Measurements from ENCODE around the gene NPPA. TPM values are rescaled to one million over a fixed set of nuclear protein-coding genes. Genes with fewer than 3 reads are reported as not detected.

NPPA gene
- total and polyA plus RNA-seq, 9 of the 15 experiments (the other 6 are each of a cell fraction or from before 2014, with no cell fraction given): not detected

GRCh38 chr1:11842154-11843041, 5.2 kb downstream of the NPPA start (continued):
- no peak for TF ChIP-seq KDM2B (CRISPR knock-in tag; IDR thresholded peaks at IDR 0.05)
- 0 out of 2 replicates have a peak, but pooled peaks have one; percentile 51 for TF ChIP-seq ZBTB26 (CRISPR knock-in tag; IDR thresholded peaks at IDR 0.05)
- TF ChIP-seq ZNF592 (IDR thresholded peaks at IDR 0.05): peak; percentile 65
- peak; percentile 91 for TF ChIP-seq REST (IDR thresholded peaks at IDR 0.05; ENCODE audit: borderline replicate concordance)
- TF ChIP-seq REST (CRISPR knock-in tag; IDR thresholded peaks at IDR 0.05; ENCODE audit: low read depth): peak; percentile 86; the same call in 1 of the 2 replicates
- TF ChIP-seq RBFOX2 (IDR thresholded peaks at IDR 0.05; ENCODE audit: low read depth, low read length): no peak
- TF ChIP-seq NR2C2 (CRISPR knock-in tag; IDR thresholded peaks at IDR 0.05): 0 out of 2 replicates have a peak, but pooled peaks have one; percentile 19
- peak; percentile 88 for TF ChIP-seq NR2C2 (tag; IDR thresholded peaks at IDR 0.05)
- TF ChIP-seq RCOR1 (IDR thresholded peaks at IDR 0.05; ENCODE audit: borderline replicate concordance in 1 of 2, low read depth in 2 of 2, low read length in 2 of 2): peak; percentile 71 to 98; a peak in 3 of 4 replicates
- TF ChIP-seq ZFP36 (IDR thresholded peaks at IDR 0.05; ENCODE audit: low read depth, low read length, partially characterized antibody): no peak
- TF ChIP-seq CEBPB (tag; IDR thresholded peaks at IDR 0.05): peak; percentile 85
- TF ChIP-seq SLC30A9 (CRISPR knock-in tag; IDR thresholded peaks at IDR 0.05): no peak
- TF ChIP-seq ZNF134 (CRISPR knock-in tag; conservative IDR thresholded peaks at IDR 0.05): 0 out of 2 replicates have a peak, but pooled peaks have one; percentile 12
- TF ChIP-seq RHOXF2B (CRISPR knock-in tag; conservative IDR thresholded peaks at IDR 0.05): no peak

Measured in K562 (cell line).